DMS53 treated with DMSO at 0.1 percent for 48 hours (cell line): ENCODE results near the gene ANO10.
"Not testable (repeated sequence)": the region's sequence is repeated elsewhere in the genome, so short reads cannot be mapped to it uniquely, and the experiment has no call there.

ENCODE experiments used
- DNase-seq: peaks from one replicate; lab custom pipeline; 2025; ENCODE audit not compliant: unreplicated experiment; lab: John Stamatoyannopoulos, UW

Gene ANO10

DNA sequence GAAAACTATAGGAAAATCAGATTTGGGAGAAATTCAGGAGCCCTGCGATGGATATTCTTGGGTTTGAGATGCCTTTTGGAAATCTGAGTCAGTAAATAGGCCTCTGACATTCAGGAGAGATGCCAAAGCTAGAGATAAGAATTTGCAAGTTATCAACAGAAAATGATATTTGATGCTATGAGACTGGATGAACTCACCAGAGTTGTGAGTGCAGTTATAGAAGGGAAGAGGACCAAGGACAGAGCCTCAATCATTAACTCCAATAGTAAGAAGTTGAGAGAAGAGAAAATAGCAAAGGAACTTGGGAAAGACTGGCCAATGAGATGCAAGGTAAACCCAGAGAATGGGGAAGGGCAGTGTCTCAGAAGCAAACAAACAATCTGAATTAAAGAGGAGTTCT, 7.9 kb upstream of the ANO10 start:
- no peak for DNase-seq

DNA sequence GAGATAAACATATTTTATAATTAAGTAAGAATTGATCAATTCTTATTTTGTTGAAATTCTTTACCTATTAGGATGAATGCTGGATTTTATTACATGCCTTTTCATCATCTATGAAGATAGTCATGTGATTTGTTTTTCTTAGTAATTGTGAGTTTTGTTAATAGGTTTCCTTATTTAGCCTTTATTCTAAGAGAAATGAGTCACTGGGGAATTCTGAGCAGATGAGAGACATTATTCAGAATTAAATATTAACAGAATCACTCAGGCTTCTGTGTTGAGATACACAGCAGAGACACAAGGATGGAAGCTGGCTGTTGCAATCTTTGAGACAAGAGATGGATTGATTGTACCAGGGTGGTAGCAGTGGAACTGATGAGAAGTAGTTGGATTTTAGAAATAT, 7.4 kb upstream of the ANO10 start:
- no peak for DNase-seq

DNA sequence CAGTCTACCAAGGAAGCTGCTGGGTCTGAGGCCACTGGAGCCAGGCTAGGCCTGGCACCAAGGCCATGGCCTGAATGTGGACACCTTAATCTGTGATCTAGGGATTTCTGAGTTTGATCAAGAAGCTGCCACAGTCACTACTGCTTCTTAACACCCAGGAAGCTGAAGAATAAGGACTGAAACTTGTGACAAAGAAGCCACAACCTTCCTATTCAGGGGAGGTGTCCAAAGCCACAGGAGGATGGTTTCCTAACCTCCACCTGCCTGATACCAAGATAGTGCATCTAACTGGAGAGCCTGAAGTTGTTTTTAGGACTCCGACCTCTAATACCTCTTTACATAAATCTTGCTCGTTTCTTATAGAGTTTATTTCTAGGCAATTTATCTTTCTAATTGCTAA, 5.5 kb upstream of the ANO10 start:
- no peak for DNase-seq

DNA sequence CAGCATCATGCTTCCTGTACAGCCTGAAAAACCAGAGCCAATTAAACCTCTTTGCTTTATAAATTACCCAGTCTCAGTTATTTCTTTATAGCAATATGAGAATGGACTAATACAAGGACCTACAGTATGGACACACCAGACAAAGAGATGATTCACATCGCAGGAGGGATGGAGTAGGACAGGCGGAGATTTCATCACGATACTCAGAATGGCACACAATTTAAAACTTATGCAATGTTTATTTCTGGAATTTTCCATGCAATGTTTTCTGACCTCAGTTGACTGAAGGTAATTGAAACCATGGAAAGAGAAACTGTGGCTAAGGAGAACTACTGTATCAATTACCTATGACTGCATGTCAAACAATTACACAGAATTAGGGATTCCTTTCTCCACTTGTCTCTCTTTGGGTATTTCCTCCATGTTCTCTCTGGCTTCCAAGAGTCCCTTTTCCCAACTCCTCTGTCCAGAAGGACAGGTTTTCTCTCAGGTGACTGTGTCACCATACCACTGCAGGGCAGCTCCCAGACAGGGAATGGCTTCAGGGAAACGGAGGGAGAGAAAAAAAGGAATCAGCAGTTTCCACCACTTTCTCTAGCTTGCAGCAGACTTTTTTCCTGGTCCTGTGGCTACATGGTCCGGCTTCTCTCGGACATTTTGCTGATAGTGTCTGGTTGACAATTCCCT, 3.0 kb upstream of the ANO10 start:
- no peak for DNase-seq

DNA sequence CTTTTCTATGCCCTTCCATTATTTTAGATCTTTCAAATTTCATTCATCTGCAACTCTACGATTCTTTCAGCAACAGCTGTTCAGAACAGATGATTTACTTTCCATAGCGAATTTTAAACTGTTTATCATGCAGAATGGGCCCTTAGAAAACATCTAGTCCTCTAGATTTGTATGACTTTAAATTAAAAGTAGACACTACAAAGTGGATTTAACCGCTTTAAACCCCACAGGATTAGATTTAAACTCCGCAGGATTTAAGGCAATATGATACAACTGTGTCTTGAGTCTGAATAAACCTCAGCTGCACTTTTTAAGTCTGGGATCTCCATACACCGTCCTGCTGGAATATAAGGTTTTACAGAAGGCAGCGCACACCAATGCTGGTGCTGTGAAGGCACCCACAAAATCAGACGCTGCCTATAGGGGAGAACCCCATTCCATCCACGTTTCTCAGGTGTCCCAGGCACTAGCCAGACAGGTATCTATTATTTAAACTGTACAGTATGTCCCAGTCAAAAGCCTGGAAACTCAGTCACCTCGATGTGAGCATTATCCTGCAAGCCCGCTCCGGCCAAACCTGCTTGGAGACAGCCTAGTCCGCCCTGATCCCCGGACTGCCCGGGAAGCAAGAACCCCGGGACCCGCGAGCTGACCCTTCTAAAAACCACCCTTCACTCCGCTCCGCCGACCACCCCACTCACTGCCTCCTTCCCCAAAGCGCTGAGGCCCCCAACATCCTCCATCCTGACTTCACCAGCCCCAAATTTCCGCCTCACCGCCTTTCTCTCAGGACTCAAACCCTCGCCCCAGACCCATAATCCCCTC, 768 bp downstream of the ANO10 start:
- no peak for DNase-seq

DNA sequence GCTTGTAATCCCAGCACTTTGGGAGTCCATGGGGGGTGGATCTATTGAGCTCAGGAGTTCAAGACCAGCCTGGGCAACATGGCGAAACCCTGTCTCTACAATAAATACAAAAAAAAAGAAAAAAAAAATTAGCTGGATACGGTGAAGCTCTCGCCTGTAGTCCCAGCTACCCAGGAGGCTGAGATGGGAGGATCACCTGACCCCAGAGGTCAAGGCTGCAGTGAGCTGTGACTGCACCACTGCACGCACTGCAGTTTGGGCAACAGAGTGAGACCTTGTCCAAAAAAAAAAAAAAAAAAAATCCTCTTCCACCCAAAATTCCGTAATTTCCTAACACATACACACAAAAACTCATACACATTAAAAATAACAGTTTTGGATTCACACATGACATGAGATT, 2.2 kb downstream of the ANO10 start:
- DNase-seq, result no peak

DNA sequence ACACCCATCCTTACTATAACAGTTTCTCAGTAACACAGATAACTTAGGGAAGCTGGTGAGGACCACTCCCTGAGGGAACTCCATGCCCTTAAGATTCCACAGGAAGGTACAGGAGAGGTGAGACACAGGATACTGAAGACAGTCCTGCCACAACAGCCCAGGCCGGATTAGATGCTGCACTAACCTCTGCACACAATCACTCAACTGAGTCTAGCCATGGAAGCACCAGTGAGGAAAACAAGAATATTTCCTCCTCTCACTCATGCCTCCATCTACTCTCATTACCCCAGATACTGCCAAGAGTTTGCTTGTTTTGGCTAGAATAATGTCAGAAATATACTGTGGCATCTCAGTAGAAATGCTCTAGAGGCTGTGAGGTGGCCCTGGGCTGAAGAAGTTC, 3.7 kb downstream of the ANO10 start:
- no peak for DNase-seq

DNA sequence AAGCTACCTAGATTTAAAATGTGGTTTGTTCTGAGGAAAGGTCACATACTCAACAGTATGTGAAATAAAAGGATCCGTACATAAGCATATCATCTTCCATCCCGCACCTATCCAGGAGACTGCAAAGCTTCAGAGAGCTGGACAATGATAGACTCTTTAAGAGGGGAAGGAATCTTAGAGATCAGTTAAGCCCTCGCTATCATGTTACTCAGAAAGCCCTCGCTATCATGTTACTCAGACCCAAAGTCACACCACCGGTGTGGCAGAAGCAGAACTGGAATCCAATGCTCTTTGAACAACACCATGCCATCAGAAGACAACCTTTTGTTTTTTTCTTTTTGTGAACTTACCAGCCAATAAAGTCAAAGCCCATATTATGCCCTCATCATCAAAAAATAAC, 5.8 kb downstream of the ANO10 start:
- DNase-seq, result no peak

DNA sequence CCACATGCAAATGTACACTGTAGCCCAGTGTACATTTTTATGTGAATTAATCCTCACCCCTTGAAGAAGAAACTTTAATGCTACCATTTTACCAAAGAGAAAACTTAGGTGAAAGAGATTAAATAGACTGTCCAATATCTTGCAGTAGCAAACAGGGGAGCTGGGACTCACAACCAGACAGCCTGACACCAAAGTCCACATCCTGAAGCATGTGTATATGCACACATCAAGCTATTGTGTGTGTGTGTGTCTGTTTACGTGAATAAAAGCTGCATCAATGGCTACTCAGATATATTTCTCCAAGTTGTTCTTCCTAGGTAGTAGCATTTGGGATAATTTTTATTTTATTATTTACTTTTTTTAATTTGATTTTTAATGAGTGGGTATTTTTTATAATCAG, 6.7 kb downstream of the ANO10 start:
- DNase-seq, result no peak

DNA sequence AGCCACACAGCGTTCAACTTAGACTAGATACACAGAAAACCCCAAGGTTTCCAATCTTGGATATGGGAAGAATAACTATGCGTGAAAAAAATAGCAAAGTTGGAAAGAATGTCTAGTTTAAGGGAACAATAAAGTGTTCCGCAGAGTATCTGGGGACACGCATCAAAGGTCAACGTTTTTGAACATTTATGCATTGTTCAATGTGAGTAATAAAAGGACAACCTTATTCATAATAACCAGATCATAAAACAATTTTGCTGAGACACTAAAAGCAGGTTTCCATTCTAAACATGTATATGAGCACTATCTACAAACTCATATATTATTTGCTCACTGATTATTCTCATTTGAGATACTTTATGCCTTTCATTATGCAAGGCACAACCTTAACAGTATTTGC, 7.8 kb downstream of the ANO10 start:
- no peak for DNase-seq

DNA sequence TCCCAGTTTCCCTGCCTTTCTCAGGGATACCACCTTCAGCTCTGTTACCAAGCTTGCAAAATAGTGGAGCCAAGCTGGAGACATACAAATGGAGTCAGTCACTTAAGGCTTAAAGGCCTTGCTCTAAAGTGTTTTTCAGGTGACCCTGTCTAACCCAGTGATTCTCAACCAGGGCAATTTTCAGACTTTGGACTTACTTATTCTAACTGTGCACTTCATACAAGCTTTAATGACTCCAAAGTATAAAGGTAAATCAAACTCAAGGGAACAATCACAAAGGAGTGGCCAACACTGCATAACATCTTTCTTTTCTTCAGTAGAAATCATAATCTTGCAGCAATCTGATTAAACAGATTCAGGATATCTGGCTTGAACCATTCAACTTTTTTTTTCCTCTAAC, 9.4 kb downstream of the ANO10 start:
- no peak for DNase-seq

DNA sequence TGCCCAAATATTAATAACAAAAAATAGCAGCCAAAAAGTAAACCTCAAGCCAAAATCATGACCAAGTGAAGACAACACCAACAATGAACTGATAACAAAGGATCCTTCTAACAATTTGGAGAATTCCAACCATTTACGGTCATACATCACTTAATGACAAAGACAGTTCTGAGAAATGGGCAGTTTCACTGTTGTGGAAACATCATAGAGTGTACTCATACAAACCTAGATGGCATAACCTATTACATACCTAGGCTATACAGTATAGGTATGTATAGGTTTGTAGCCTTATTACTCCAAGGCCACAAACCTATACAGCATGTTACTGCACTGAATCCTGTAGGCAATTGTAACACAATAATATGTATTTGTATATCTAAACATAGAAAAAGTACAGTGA, 12.4 kb downstream of the ANO10 start:
- DNase-seq, result no peak

DNA sequence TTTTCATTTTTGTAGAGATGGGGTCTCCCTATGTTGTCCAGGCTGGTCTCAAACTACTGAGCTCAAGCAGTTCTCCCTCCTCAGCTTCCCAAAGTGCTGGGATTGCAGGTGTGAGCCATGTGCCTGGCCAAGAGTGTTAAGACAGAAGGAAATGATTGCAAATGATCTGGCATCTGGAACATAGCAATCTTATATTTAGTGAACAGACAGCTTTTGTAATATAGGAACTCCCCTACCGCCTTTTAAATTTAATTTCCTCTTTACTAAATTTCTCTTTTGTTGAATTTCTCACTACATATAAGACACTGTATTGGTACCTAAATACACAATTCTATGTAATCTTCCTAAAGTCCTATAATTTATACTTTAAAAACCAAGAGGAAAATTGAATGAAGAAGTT, 13.1 kb downstream of the ANO10 start:
- DNase-seq, result no peak

DNA sequence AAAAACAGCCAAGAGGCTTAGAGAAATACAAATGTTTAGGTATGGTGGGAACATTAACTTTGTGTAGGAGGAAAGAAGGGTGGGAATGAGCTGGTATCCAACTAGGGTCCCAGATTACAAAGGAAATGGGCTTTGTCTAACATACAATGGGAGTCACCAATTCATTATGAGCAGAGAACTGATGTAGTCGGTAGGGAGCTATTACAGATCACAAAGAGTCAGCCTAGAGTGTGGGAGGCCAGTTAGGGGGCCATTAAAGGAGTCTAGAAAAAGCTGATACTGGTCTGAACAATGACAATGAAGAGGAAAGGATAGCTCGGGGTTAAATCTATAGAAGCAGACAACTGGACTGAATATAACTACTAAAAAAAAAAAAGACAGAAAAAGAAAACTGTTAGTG, 15.5 kb downstream of the ANO10 start:
- no peak for DNase-seq

DNA sequence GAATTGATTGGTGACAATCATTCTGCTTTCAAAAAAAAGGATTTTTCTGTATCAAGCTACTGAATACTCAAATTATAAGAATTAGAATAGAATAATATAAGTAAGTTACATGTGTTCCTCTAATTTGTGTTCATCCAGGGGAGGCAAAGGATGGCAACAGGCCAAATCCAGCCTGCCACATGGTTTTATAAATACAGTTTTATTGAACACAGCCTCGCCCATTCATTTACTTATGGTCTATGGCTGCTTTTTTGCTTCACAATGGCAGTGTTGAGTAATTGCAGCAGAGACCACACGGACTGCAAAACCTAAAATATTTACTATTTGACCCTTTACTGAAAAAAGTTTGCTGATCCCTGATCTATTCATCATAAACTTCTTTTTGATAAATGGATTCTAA, 21.9 kb downstream of the ANO10 start:
- DNase-seq, result not testable (repeated sequence)

DNA sequence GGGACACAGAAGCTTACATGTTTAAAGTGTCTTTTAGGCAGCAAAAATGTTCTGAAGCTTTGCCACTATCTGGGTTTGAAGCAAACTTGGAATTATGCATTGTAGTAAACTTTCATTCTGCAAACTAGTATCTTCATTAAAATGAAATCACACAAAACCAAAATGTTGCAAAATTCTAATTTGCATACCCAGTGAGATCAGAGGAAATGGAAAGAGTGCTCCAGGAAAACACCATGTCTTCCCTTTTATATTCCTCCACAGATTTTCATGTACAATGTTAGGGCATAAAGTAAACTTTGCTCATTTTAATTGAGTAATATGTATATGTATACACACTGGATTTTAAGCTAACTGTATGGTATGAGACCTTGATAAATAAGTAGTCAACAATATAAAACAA, 23.9 kb downstream of the ANO10 start:
- DNase-seq, result no peak

DNA sequence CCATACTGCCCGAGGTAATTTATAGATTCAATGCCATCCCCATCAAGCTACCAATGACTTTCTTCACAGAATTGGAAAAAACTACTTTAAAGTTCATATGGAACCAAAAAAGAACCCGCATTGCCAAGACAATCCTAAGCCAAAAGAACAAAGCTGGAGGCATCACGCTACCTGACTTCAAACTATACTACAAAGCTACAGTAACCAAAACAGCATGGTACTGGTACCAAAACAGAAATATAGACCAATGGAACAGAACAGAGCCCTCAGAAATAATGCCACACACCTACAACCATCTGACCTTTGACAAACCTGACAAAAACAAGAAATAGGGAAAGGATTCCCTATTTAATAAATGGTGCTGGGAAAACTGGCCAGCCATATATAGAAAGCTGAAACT, 25.6 kb downstream of the ANO10 start:
- not testable (repeated sequence) for DNase-seq

DNA sequence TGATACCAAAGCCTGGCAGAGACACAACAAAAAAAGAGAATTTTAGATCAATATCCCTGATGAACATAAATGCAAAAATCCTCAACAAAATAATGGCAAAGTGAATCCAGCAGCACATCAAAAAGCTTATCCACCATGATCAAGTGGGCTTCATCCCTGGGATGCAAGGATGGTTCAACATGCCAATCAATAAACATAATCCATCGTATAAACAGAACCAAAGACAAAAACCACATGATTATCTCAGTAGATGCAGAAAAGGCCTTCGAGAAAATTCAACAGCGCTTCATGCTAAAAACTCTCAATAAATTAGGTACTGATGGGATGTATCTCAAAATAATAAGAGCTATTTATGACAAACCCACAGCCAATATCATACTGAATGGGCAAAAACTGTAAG, 26.5 kb downstream of the ANO10 start:
- not testable (repeated sequence) for DNase-seq

DNA sequence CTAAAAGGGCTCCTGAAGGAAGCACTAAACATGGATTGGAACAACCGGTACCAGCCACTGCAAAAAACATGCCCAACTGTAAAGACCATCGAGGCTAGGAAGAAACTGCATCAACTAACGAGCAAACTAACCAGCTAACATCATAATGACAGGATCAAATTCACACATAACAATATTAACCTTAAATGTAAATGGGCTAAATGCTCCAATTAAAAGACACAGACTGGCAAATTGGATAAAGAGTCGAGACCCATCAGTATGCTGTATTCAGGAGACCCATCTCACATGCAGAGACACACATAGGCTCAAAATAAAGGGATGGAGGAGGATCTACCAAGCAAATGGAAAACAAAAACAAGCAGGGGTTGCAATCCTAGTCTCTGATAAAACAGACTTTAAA, 28.2 kb downstream of the ANO10 start:
- DNase-seq, result not testable (repeated sequence)

DNA sequence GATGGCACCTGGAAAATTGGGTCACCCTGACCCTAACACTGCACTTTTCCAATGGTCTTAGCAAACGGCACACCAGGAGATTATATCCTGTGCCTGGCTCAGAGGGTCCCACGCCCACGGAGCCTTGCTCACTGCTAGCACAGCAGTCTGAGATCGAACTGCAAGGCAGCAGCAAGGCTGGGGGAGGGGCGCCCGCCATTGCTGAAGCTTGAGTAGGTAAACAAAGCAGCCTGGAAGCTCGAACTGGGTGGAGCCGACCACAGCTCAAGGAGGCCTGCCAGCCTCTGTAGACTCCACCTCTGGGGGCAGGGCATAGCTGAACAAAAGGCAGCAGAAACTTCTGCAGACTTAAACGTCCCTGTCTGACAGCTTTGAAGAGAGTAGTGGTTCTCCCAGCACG, 29.9 kb downstream of the ANO10 start:
- not testable (repeated sequence) for DNase-seq

DNA sequence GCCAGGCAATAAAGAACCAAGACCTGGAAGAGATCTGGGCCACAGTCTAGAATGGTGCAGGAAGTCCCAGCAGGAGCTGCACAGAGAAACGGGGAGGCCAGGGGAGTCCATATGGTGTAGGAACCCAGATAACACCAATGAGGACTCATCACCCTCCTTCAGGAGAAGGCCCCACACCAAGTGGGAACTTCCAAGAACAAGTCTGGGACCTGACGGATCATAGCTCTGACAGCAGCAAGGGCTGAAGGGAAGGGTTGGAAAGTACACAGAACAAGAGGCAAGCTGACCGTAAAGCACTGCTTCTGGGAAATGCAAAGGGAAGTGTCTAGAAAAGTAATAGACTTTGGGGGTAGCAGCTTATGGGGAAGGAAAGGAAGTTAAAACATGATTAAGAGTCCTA, 34.5 kb downstream of the ANO10 start:
- DNase-seq, result no peak

DNA sequence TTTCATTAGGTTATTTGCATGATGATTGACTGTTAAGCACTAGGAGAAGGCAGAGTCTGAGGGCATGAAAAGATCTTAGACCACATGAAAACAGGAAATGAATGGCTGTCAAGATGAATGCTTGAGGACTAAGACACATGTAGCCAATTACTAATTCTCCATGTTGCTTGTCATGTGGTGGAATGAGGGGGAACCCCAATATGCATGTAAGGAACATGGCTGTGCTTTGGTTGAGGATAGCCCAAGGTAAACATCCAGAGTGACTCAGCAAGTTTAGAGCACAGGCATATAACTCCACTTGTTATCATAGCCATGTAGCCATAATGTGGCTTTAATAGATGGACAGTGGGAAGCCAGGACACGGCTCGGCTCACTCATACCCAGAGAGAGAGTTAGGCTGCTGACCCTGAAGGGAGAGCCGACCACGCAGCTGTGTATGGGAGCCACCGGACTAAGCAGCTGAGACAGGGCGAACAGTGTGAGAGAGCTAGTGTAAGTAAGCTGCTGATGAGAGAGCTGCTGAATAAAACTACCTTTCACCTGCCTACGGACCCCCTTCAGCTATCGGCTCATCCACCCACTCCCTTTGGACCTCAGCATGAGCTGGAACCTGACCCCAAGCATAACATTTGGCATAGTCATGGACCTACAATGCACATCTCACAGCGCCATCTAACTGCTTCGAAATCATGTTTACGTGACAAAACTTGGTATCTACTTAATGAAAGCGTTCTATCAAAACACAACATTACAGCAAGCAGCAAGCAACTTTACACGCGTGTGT, 37.6 kb downstream of the ANO10 start:
- DNase-seq, result no peak
